ENCODE measurements around the gene P3H3.
A peak's percentile ranks its signal among the peaks of the same experiment; 100 is the strongest.
"Not testable (repeated sequence)": the region's sequence is repeated elsewhere in the genome, so short reads cannot be mapped to it uniquely, and the experiment has no call there.

The P3H3 gene

DNA sequence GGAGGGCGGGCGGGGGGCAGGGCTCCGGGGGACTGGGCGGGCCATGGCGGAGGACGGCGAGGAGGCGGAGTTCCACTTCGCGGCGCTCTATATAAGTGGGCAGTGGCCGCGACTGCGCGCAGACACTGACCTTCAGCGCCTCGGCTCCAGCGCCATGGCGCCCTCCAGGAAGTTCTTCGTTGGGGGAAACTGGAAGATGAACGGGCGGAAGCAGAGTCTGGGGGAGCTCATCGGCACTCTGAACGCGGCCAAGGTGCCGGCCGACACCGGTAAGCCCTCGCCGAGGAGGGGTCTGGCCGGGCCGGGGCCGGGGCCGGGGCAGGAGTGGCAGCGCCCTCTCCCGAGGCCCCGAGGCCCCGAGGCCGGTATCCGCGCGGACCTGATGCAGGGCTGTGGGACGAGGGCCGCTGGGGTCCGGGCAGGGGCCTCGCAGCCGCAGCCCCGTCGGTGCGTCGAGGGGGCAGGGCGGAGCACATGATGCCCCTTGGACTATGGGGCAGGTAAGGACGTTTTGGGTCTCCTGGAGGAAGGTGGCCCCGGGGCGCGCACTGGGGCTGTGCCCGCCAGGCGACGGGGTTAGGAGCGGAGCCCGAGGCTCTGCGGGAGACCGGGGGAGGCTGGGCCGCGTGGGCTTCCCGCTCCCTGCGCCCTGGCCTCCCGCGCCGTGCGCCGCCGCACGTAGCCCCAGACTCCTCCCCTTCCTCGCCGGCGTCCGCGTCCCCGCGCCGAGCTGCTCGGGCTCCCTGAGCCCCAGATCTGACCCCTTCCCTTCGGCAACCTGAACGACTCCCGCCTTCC is 39.4 kb downstream of the P3H3 start, which contains the start of gene TPI1:
Gene TPI1 (plus strand): TSS at position 119 of the 798 bp plus-strand sequence. CDS start 36 bp downstream, at position 155.
- DNase-seq = peak; percentile 24

DNA sequence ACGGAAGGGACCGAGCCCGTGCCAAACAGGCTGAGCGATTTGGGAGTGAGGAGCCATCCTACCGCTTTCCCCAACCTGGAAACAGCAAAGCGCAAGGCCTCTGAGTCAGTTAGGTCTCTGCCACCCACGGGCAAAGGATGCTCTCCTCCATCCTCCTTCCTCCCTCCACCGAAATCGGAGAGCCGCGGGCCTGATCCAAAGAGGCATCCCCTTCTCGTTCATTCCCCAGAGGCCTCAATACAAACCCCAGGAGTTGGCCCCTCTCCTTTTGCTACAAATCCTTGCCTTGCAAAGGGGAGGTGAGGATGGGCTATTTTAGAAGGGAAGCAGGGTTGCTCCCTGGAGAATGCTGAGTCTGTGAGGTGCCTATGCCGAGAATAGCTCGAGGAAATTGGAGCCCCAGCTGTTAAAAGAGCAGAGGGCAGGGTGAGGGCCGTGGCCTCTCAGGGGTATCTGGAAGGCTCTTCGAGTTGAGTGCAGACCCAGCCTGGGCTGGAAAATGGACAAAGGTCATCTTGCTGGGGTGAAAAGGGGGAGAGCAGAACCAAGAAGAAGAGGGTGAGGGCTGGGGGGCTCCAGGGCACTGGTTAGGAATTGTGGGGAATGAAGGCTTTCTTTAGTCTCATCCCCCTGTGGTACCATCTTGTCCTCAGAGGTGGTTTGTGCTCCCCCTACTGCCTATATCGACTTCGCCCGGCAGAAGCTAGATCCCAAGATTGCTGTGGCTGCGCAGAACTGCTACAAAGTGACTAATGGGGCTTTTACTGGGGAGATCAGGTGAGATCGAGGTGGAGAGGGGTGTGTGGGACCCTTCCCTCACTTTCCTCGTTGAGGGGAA is 40.2 kb downstream of the P3H3 start:
- DNase-seq = no peak

DNA sequence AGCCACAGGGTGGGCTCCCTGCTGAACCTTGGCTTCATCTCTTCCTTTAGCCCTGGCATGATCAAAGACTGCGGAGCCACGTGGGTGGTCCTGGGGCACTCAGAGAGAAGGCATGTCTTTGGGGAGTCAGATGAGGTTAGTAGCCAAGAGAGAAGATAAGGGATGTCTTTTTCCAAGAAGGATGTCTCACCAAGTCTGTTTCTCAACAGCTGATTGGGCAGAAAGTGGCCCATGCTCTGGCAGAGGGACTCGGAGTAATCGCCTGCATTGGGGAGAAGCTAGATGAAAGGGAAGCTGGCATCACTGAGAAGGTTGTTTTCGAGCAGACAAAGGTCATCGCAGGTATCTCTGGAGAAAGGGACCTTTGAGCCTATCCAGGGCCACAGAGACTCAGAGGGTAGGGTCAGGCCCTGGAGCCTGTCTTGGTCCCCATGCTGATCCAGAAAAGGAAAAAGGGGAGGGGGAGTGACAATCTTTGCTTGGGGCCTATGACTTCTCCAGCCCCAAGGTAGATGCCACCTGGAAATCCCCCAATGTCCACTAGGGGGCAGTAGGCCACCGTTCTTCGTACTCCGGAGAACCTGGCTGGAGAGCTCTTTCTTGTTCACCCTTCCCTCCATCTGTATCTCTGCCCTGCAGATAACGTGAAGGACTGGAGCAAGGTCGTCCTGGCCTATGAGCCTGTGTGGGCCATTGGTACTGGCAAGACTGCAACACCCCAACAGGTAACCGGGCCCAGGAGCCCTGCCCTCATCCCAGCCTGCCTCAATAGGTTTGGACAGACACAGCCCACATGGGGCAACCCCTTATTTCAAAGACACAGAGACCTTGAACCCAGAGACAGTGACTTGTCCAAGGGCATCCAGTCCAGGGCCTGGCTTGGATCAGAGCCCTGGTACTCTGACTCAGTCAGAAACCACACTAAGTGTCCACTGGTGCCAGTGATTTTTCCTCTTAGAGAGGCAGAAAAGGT is 41.1 kb downstream of the P3H3 start:
- DNase-seq = peak; percentile 23

DNA sequence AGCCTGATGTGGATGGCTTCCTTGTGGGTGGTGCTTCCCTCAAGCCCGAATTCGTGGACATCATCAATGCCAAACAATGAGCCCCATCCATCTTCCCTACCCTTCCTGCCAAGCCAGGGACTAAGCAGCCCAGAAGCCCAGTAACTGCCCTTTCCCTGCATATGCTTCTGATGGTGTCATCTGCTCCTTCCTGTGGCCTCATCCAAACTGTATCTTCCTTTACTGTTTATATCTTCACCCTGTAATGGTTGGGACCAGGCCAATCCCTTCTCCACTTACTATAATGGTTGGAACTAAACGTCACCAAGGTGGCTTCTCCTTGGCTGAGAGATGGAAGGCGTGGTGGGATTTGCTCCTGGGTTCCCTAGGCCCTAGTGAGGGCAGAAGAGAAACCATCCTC is 42.1 kb downstream of the P3H3 start:
- DNase-seq = not testable (repeated sequence)

DNA sequence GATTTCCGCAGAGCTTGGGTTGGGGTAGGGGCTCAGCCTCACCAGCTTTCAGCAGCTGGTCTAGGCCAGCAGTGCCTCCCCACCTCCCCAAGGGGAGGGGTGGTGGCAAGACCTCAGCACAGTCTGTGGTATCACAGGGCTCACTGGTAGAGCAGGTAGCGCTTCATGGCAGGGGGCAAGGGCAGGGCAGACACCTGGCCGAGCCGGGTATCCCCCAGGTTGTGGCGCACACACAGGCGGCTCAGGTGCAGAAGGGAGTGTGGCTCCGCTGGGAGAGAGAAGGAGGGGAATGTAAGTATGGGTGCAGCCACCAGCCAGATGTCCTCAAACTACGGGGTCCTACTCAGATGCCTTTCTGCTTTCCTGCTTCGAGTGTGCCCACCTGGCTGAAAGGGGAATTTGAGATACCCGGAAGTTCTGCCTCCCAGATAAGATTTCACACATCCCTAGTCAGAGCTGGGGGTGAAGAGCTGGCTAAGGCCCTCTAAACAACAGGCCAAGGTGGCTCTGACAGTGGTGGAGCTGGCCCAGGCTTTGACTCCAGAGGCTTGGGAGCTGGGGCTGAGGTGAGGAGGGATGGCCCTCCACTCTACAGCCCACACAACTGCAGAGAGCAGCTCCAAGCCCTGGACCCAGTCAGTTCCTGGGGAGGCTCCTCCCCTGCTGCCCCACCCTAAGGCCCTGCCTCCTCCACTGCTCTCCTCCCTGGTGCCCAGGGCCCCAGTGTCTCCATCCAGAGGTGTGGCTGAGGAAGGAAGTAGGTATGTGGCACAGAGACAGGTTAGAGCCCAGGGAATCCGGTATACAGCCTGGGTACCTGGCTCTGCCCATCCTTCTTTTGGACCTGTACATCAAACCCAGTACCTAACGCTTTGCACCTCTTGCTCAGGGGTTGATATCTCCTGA is 43.1 kb downstream of the P3H3 start:
- DNase-seq = no peak

DNA sequence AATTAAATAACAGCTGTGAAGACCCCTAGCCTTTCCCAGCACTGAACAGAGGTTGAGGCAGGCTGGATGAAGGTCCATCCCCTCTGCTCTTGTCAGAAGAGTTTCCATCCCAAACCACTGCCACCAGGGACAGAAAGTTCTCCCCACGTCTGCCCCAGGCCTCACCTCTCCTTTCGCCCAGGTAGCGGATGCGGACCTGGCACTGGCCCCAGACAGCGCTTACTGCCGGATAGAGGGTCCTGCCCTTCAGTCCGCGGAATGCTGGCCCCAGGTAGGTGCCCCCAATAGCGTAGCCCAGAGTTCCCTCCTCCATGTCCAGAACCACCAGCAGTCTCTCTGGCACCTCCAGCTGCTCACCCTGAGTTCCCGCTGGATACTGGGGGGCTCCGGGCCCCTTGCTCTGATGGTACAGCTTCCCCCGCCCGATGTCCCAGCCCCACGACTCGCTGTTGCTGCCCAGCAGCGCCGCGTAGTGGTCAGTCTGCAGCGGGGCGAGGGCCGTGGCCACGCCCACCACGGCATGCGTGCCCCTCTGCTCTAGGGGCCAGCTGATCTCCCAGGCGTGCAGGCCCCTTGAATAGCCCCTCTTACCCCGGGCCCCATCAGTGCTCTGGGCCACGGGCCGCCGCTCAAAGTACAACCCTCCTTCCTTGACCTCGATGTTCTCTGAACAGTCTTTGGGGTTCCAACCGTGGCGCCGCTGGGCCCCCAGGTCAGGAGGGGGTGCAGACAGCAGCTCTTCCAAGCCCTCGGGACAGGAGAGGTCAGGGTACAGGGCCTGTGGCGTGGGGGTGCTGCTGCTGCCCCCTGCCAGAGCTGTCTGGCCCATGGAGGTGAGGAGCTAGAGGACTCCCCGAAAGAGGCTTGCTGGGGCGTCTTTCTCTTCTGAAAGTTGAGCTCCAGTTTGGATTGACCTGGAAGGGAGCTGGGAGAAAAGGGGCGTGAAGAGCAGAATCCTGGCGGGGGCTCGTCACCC is 44.2 kb downstream of the P3H3 start:
- no peak for DNase-seq

DNA sequence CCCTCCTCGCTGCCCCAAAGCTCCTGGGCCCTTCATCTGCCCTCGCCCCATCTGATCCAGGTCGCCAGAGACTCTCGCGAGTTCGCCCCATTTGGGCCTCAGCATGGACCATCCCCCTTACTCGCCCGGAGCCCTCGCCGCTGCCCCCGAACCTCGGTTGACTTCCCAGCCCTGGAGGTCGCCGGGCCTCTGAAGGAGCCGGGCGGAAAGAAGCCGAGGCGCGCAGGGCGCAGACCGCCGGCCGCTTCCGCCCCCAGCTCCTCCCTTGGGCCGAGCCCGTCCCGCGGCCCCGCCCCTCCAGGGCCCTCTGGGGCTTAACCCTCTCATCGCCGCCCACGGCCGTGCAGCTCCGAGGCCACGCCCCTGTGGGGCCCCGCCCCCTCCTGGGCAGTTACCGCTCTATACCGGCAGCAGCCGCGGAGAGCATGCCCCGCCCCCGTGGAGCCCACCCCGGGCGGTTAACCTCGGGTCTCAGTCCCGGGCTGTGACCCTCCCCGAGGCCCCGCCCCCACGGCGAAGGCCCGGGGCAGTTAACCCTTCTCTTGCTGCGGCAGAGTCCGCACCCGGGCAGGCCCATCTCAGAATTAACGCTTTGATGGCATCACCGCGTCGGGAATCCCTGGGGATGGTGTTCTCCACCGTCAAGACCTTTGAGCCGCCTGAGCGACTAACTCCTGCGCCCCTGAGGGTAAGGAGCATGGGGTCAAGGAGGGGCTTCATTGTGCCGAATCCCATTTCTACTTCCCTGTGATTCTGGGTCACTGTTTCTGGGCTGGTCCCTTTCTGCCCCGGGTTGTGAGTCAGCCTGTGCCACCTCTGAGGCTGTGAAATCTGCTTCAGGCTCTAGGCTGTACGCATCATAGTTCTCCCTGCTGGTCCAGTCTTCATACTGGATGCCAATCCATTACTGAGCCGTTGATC is 45.1 kb downstream of the P3H3 start, which contains the start of gene SPSB2:
Gene SPSB2 (minus strand): TSS at position 210 of the 921 bp plus-strand sequence. CDS start 402 bp downstream, outside the sequence.
- DNase-seq = peak; percentile 29

DNA sequence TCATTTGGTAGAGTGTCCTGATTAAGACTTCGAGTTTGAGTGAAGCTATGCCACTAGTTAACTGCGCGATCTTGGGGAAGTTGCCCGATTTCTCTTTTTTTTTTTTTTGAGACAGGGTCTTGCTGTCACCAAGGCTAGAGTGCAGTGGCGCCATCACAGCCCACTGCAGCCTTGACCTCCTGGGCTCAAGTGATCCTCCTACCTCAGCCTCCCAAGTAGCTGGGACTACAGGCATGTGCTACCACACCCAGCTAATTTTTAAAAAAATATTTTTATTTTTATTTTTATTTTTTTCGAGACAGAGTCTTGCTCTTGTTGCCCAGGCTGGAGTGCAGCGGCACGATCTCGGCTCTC is 45.8 kb downstream of the P3H3 start:
- not testable (repeated sequence) for DNase-seq

DNA sequence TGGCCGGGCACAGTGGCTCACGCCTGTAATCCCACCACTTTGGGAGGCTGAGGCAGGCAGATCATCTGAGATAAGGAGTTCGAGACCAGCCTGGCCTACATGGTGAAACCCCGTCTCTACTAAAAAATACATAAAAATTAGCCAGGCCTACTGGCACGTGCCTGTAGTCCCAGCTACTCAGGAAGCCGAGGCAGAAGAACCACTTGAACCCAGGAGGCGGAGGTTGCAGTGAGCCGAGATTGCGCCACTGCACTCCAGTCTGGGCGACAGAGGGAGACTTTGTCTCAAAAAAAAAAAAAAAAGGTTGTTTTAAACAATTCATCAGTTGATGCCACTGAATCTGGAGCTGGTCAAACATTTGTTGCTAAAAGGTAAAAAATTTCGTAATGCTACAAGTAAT is 51.6 kb downstream of the P3H3 start:
- DNase-seq = not testable (repeated sequence)

DNA sequence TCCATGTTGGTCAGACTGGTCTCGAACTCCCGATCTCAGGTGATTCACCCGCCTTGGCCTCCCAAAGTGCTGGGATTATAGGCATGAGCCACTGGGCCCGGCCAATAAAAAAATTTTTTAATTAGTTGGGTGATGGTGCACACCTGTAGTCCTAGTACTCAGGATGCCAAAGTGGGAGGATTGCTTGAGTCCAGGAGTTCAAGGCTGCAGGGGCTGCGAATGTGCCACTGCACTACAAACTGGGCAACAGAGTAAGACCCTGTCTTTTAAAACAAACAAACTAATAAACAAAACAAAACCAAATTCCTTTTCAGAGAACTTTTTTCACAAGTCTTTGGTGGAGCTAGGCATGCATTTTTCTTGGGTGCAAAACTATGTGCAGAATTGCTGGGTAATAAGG is 55.0 kb downstream of the P3H3 start:
- DNase-seq = no peak

DNA sequence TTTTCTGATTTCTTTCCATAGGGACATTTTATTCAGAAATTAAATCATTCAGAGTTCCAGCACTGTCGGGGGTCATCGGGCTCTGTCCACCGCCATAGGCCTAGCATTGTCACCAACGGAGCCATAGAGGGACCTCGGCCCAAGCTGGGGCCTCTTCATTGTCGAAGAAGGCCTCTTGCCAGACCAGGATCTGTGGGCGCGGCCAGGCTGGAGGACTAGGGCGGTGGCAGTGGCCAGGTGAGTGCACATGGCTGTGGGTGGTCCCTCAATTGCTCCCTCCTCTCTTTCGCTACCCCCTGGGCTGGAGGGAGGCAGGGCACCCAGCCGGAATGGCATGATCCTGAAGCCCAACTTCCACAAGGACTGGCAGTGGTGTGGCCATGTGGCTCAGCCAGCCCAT is 55.5 kb downstream of the P3H3 start:
- no peak for DNase-seq

DNA sequence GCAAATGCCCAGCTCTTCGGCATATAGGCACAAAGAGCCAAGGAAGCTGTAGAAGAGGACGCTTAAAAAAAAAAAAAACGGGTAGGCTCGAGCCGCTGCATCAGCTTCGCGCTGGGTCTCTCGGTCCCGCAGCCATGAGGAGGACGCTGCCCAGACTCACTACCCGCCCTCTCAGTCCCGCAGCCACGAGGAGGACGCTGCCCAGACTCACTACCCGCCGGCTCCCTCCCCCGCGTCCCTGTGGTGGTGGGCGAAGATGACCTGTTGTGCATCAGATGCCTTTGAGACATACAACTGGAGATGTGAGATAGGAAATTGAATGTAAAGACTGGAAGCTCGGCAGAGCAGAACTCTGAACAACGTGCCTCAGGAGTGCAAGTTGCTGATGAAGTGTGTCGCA is 56.3 kb downstream of the P3H3 start:
- no peak for DNase-seq

DNA sequence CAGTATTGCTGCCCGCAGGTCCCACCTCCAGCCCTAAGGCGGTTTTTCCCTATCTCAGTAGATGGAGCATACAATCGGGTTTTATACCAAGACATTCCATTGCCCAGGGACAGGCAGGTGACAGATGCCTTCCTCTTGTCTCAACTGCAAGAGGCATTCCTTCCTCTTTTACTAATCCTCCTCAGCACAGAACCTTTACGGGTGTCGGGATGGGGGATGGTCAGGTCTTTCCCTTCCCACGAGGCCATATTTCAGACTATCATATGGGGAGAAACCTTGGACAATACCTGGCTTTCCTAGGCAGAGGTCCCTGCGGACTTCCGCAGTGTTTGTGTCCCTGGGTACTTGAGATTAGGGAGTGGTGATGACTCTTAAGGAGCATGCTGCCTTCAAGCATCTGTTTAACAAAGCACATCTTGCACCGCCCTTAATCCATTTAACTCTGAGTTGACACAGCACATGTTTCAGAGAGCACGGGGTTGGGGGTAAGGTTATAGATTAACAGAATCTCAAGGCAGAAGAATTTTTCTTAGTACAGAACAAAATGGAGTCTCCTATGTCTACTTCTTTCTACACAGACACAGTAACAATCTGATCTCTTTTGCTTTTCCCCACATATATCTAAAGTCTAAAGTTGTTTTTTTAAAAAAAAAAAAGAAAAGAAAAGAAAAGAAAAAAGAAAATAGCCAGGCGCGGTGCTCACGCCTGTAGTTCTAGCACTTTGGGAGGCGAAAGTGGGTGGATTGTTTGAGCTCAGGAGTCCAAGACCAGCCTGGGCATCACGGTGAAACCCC is 58.2 kb downstream of the P3H3 start:
- not testable (repeated sequence) for DNase-seq

DNA sequence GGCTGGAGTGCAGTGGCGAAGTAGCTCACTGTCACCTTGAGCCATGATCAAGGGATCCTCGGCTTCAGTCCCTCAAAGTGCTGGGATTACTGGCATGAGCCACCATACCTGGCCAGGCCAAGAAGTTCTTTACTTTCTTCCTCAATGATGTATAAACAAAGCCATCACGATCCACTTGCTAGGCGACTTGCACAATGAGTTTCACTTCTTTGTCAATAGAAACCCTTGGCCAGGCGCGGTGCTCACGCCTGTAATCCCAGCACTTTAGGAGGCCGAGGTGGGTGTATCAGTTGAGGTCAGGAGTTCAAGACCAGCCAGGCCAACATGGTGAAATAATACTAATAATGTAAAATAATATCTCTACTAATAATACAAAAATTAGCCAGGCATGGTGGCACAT is 59.3 kb downstream of the P3H3 start:
- no peak for DNase-seq

DNA sequence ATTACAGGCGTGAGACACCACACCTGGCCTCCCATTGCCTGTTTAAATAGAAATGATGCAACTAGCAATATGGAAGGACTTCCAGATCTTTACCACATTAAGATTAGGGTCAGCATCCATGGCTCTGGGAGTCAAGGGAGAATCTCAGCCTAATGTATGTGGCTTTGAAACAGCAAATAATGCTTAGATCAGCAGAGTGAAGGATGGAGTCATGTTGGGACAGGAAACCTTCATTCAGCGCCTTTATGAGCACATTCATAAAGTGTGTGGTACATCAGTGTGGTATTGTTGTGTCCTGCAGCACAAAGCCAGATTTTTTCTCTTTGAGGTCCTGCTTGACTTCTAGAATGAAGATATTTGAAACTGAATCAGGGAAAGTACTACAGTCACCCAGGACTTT is 60.2 kb downstream of the P3H3 start:
- DNase-seq = no peak

DNA sequence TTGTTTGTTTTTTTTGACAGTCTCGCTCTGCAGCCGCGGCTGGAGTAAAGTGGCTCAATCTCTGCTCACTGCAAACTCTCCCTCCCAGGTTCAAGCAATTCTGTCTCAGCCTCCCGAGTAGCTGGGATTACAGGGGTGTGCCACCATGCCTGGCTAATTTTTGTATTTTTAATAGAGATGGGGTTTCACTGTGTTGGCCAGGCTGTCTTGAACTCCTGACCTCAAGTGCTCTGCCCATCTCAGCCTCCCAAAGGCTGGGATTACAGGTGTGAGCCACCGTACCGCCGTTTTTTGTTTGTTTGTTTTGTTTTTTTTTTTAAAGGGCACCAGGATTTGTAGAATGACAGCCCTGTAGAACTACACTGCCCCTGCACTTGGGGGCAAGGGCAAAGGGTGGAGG is 60.6 kb downstream of the P3H3 start:
- DNase-seq = not testable (repeated sequence)
